ENCODE measurements around the gene DCAF12.
"Not testable (repeated sequence)": the region's sequence is repeated elsewhere in the genome, so short reads cannot be mapped to it uniquely, and the experiment has no call there.

DNA sequence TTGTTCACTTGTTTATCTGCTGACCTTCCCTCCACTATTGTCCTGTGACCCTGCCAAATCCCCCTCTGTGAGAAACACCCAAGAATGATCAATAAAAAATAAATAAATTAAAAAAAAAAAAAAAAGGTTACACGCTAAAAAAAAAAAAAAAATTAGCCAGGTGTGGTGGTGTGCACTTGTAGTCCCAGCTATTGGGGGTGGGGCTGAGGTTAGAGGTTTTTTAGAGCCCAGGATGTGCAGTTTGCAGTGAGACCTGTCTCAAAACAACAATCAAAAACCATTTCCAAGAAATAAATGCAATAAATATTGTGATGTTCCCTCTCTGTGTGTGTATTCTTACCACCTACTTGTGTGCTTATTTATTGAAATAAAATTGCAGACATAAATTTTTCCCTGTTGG is 12.1 kb upstream of the DCAF12 start:
- TF ChIP-seq, protein P1, sequence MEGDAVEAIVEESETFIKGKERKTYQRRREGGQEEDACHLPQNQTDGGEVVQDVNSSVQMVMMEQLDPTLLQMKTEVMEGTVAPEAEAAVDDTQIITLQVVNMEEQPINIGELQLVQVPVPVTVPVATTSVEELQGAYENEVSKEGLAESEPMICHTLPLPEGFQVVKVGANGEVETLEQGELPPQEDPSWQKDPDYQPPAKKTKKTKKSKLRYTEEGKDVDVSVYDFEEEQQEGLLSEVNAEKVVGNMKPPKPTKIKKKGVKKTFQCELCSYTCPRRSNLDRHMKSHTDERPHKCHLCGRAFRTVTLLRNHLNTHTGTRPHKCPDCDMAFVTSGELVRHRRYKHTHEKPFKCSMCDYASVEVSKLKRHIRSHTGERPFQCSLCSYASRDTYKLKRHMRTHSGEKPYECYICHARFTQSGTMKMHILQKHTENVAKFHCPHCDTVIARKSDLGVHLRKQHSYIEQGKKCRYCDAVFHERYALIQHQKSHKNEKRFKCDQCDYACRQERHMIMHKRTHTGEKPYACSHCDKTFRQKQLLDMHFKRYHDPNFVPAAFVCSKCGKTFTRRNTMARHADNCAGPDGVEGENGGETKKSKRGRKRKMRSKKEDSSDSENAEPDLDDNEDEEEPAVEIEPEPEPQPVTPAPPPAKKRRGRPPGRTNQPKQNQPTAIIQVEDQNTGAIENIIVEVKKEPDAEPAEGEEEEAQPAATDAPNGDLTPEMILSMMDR (IDR thresholded peaks at IDR 0.05), result not testable (repeated sequence)
- TF ChIP-seq, protein P2, sequence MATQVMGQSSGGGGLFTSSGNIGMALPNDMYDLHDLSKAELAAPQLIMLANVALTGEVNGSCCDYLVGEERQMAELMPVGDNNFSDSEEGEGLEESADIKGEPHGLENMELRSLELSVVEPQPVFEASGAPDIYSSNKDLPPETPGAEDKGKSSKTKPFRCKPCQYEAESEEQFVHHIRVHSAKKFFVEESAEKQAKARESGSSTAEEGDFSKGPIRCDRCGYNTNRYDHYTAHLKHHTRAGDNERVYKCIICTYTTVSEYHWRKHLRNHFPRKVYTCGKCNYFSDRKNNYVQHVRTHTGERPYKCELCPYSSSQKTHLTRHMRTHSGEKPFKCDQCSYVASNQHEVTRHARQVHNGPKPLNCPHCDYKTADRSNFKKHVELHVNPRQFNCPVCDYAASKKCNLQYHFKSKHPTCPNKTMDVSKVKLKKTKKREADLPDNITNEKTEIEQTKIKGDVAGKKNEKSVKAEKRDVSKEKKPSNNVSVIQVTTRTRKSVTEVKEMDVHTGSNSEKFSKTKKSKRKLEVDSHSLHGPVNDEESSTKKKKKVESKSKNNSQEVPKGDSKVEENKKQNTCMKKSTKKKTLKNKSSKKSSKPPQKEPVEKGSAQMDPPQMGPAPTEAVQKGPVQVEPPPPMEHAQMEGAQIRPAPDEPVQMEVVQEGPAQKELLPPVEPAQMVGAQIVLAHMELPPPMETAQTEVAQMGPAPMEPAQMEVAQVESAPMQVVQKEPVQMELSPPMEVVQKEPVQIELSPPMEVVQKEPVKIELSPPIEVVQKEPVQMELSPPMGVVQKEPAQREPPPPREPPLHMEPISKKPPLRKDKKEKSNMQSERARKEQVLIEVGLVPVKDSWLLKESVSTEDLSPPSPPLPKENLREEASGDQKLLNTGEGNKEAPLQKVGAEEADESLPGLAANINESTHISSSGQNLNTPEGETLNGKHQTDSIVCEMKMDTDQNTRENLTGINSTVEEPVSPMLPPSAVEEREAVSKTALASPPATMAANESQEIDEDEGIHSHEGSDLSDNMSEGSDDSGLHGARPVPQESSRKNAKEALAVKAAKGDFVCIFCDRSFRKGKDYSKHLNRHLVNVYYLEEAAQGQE (IDR thresholded peaks at IDR 0.05; ENCODE audit: insufficient read depth in 1 of 2, low read depth in 2 of 2, low read length in 1 of 2), result not testable (repeated sequence)
- TF ChIP-seq POLR2AphosphoS5 (IDR thresholded peaks at IDR 0.05; ENCODE audit: low read depth, low read length); SIN3A (IDR thresholded peaks at IDR 0.05; ENCODE audit: borderline replicate concordance, insufficient read depth, low read depth, low read length); TCF7L2 (IDR thresholded peaks at IDR 0.05; ENCODE audit: low read depth, low read length): not testable (repeated sequence)

Data from Panc1 (cell line).